ENCODE results near the gene FBXL17. TPM values are rescaled to one million over a fixed set of nuclear protein-coding genes. Genes with fewer than 3 reads are reported as not detected.
A peak's percentile ranks its signal among the peaks of the same experiment; 100 is the strongest.

The FBXL17 gene
- total and polyA plus RNA-seq, 9 of the 15 experiments (the other 6 are each of a cell fraction or from before 2014, with no cell fraction given) = 0.32 to 5.4 (median 1.8) TPM

DNA sequence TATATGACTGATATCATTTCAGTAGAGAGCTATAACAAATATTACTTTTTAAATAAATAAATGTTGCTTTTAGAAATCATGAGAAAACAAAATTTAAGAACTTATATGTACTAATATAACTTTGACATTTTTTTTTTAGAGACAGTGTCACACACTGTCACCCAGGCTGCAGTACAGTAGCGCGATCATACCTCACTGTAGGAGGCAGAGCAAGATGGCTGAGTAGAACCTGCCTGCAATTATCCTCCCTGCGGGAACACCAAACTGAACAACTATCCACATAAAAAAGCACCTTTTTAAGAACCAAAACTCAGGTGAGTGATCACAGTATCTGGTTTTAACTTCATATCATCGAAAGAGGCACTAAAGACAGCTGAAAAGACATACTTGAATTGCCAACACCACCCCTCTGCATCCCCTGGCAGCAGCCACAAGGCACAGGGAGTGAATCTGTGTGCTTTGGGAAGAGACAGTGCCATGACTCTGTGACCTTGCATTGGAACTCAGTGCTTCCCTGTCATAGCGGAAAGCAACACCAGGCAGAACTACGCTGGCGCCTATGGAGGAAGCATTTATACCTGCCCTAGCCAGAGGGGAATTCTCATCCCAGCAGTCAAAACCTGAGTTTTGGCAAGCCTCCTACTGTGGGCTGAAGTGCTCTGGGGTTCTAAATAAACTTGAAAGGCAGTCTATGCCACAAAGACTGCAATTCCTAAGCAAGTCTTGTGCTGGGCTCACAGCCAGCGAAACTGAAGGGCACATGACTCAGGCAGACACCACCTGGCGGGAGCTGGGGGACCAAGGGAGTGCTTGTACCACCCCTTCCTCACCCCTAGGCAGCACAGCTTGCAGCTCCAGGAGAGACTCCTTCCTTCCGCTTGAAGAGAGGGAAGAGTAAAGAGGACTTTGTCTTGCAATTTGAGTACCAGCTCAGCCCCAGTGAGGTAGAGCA, 142.7 kb downstream of the FBXL17 start:
- intact Hi-C loops (cut with micrococcal nuclease) = no loop called here
- no peaks in the 10 kb centered on the region for H3K79me2 ChIP-seq (ENCODE audit: control insufficient read depth, insufficient read depth, low read length)
- POLR2A ChIA-PET = interaction anchor here (0.8 kb wide), 1 partner anchor 18 kb away, joined by 3 read pairs; no protein-coding TSS in a partner anchor
- H3K9me1 ChIP-seq (ENCODE audit: control insufficient read depth, insufficient read depth, low read length) = no peaks in the 10 kb centered on the region
- H3K9me3 ChIP-seq (replicated peaks; ENCODE audit: control insufficient read depth, insufficient read depth, low read depth, low read length) = no peaks in the 10 kb centered on the region; the same call in 1 of the 2 replicates
- FAIRE-seq (no peak), DNase-seq (ENCODE audit: extremely low read depth in 1 of 4, low spot score in 3 of 4) (no peak), ATAC-seq (no peak)
- H3K27ac ChIP-seq (ENCODE audit: extremely low read depth, low read depth, low read length) = no peak overlapping the region
- in situ Hi-C loops (cut with MboI) = no loop called here
- CTCF ChIA-PET (ENCODE audit: low intra/inter-chr PET ratio) = no interaction called here
- H4K20me1 ChIP-seq (replicated peaks; ENCODE audit: control insufficient read depth, insufficient read depth, low read length) = no peaks in the 10 kb centered on the region
- H3K4me2 ChIP-seq (ENCODE audit: insufficient read depth, low read length) = no peak overlapping the region
- no peak overlapping the region for H3K4me3 ChIP-seq
- 0 out of 5 replicates have a peak, but pooled peaks cover 0 to 4% of the 10 kb centered on the region in 2 experiments for H3K27me3 ChIP-seq (ENCODE audit: control insufficient read depth in 2 of 2, insufficient read depth in 2 of 2, low read length in 2 of 2)
- H3K4me1 ChIP-seq (replicated peaks in 1 of 2; ENCODE audit: control insufficient read depth in 2 of 2, insufficient read depth in 2 of 2, low read length in 2 of 2) = no peaks in the 10 kb centered on the region
- H3K36me3 ChIP-seq (ENCODE audit: control insufficient read depth, insufficient read depth, low read length) = no peaks in the 10 kb centered on the region
- no peak overlapping the region for H3K9ac ChIP-seq (ENCODE audit: insufficient read depth in 1 of 2, low read depth in 2 of 2, low read length in 2 of 2)
- no TSS peak for BruUV-seq (replicated peaks)
- no peak overlapping the region for H2AFZ ChIP-seq (ENCODE audit: low read depth, low read length)
- TF ChIP-seq ASH1L (IDR thresholded peaks at IDR 0.05; ENCODE audit: borderline replicate concordance, low read depth, partially characterized antibody) (no peak), ZNF41 (CRISPR knock-in tag; conservative IDR thresholded peaks at IDR 0.05) (no peak), SOX6 (IDR thresholded peaks at IDR 0.05) (no peak)
- TF ChIP-seq, protein P1, sequence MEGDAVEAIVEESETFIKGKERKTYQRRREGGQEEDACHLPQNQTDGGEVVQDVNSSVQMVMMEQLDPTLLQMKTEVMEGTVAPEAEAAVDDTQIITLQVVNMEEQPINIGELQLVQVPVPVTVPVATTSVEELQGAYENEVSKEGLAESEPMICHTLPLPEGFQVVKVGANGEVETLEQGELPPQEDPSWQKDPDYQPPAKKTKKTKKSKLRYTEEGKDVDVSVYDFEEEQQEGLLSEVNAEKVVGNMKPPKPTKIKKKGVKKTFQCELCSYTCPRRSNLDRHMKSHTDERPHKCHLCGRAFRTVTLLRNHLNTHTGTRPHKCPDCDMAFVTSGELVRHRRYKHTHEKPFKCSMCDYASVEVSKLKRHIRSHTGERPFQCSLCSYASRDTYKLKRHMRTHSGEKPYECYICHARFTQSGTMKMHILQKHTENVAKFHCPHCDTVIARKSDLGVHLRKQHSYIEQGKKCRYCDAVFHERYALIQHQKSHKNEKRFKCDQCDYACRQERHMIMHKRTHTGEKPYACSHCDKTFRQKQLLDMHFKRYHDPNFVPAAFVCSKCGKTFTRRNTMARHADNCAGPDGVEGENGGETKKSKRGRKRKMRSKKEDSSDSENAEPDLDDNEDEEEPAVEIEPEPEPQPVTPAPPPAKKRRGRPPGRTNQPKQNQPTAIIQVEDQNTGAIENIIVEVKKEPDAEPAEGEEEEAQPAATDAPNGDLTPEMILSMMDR (IDR thresholded peaks at IDR 0.05 in 2 of 3, conservative IDR thresholded peaks at IDR 0.05 in 1 of 3; ENCODE audit: insufficient read depth in 2 of 3, low read depth in 1 of 3, low read length in 3 of 3) = 0 out of 6 replicates have a peak, but pooled peaks of 1 of the 3 experiments have one; percentile 12
- TF ChIP-seq, protein P2, sequence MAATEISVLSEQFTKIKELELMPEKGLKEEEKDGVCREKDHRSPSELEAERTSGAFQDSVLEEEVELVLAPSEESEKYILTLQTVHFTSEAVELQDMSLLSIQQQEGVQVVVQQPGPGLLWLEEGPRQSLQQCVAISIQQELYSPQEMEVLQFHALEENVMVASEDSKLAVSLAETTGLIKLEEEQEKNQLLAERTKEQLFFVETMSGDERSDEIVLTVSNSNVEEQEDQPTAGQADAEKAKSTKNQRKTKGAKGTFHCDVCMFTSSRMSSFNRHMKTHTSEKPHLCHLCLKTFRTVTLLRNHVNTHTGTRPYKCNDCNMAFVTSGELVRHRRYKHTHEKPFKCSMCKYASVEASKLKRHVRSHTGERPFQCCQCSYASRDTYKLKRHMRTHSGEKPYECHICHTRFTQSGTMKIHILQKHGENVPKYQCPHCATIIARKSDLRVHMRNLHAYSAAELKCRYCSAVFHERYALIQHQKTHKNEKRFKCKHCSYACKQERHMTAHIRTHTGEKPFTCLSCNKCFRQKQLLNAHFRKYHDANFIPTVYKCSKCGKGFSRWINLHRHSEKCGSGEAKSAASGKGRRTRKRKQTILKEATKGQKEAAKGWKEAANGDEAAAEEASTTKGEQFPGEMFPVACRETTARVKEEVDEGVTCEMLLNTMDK (IDR thresholded peaks at IDR 0.05; ENCODE audit: borderline replicate concordance, insufficient read depth, low read depth, low read length, poor library complexity, severe bottlenecking) = no peak
- TF ChIP-seq, protein P3, sequence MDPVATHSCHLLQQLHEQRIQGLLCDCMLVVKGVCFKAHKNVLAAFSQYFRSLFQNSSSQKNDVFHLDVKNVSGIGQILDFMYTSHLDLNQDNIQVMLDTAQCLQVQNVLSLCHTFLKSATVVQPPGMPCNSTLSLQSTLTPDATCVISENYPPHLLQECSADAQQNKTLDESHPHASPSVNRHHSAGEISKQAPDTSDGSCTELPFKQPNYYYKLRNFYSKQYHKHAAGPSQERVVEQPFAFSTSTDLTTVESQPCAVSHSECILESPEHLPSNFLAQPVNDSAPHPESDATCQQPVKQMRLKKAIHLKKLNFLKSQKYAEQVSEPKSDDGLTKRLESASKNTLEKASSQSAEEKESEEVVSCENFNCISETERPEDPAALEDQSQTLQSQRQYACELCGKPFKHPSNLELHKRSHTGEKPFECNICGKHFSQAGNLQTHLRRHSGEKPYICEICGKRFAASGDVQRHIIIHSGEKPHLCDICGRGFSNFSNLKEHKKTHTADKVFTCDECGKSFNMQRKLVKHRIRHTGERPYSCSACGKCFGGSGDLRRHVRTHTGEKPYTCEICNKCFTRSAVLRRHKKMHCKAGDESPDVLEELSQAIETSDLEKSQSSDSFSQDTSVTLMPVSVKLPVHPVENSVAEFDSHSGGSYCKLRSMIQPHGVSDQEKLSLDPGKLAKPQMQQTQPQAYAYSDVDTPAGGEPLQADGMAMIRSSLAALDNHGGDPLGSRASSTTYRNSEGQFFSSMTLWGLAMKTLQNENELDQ (CRISPR knock-in tag; IDR thresholded peaks at IDR 0.05; ENCODE audit: borderline replicate concordance) = no peak
- 16% methylated on average over 10 of the region's 10 CpGs for WGBS (ENCODE audit: insufficient coverage, low coverage, missing lambda C conversion rate)

Measured in K562 (cell line).